Fibroblast of villous mesenchyme (primary cell): Measurements from ENCODE around the gene EPM2A. TPM values are rescaled to one million over a fixed set of nuclear protein-coding genes. Genes with fewer than 3 reads are reported as not detected.
A peak's percentile ranks its signal among the peaks of the same experiment; 100 is the strongest.

Experiments used
- DNase-seq: peaks from one replicate; pipeline ENCODE4 v3.0.0-alpha.2; 2010; ENCODE audit warnings: low read depth
- H3K4me3 ChIP-seq: 2 replicates; pipeline ENCODE4 v1.5.1; 2011; ENCODE audit warnings: low read depth, mild to moderate bottlenecking, low read length
- CTCF ChIP-seq: IDR thresholded peaks from 2 replicates; pipeline ENCODE4 v1.5.1; 2012; ENCODE audit warnings: low read depth, mild to moderate bottlenecking, low read length; ENCODE audit not compliant: insufficient read depth
- total RNA-seq: library from RNA; depleted of rRNA; stranded (reverse); fragments of >200 nt; gene quantifications from 2 replicates; pipeline ENCODE4 v1.2.3, GENCODE V29; 2012

The EPM2A gene
- total RNA-seq, 1 donor, result 7.8 TPM

- H3K4me3 ChIP-seq, result no peak overlapping the region
- peak; percentile 50 for DNase-seq
- no peak for TF ChIP-seq CTCF
Measured at GRCh38 chr6:145643760-145644159, 91.6 kb downstream of the EPM2A start.

GRCh38 chr6:145633981-145634627 is 101.2 kb downstream of the EPM2A start:
- DNase-seq, result peak; percentile 81
- TF ChIP-seq CTCF, result peak; percentile 94
- H3K4me3 ChIP-seq, result no peak overlapping the region

- no peak overlapping the region for H3K4me3 ChIP-seq
- no peak for TF ChIP-seq CTCF
- DNase-seq, result no peak
Measured at GRCh38 chr6:145632971-145633370, 102.3 kb downstream of the EPM2A start.

- no peak for DNase-seq
- no peak for TF ChIP-seq CTCF
- H3K4me3 ChIP-seq, result no peak overlapping the region
Measured at GRCh38 chr6:145631374-145631773, 103.9 kb downstream of the EPM2A start.

GRCh38 chr6:145630598-145630997 is 104.7 kb downstream of the EPM2A start:
- no peak for DNase-seq
- no peak for TF ChIP-seq CTCF
- H3K4me3 ChIP-seq, result no peak overlapping the region

- DNase-seq, result no peak
- no peak for TF ChIP-seq CTCF
- no peak overlapping the region for H3K4me3 ChIP-seq
Measured at GRCh38 chr6:145629478-145629877, 105.8 kb downstream of the EPM2A start.

- no peak for DNase-seq
- no peak overlapping the region for H3K4me3 ChIP-seq
- TF ChIP-seq CTCF, result no peak
Measured at GRCh38 chr6:145627451-145627850, 107.9 kb downstream of the EPM2A start.
